ENCODE results near the gene TTLL1. TPM values are rescaled to one million over a fixed set of nuclear protein-coding genes. Genes with fewer than 3 reads are reported as not detected.

TTLL1 gene
- total RNA-seq, 1 donor from 2014 or later: 19.1 TPM

DNA sequence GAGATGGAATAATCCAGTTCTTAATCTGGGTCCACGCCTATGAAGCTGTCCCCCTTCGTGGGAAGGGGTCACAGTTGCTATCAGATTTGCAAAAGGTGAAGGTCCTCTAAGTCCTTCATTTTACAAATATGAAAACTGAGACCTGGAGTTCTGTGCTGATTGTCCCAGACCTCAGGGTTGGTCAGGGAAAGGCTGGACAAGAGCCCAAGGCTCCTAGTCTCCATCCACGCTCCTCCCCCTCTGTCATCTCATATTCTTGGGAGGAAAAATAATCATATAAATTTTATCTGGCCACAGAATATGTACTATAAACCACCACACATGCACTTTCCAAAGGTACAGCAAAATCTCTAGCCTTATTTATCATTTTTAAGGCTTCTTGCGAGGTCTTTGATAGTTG lies 79.7 kb downstream of the TTLL1 start:
- Mint-ChIP-seq H3K4me1 (peaks cover 64% of the 10 kb centered on the region), H3K27ac (ENCODE audit: unreplicated experiment) (no peak overlapping the region), H3K9me3 (no peaks in the 10 kb centered on the region), H3K27me3 (ENCODE audit: low read depth) (no peaks in the 10 kb centered on the region), H3K36me3 (ENCODE audit: low read depth) (no peaks in the 10 kb centered on the region), H3K4me3 (no peak overlapping the region)
- DNase-seq (ENCODE audit: low read depth, low spot score): no peak
- TF ChIP-seq, protein P1, sequence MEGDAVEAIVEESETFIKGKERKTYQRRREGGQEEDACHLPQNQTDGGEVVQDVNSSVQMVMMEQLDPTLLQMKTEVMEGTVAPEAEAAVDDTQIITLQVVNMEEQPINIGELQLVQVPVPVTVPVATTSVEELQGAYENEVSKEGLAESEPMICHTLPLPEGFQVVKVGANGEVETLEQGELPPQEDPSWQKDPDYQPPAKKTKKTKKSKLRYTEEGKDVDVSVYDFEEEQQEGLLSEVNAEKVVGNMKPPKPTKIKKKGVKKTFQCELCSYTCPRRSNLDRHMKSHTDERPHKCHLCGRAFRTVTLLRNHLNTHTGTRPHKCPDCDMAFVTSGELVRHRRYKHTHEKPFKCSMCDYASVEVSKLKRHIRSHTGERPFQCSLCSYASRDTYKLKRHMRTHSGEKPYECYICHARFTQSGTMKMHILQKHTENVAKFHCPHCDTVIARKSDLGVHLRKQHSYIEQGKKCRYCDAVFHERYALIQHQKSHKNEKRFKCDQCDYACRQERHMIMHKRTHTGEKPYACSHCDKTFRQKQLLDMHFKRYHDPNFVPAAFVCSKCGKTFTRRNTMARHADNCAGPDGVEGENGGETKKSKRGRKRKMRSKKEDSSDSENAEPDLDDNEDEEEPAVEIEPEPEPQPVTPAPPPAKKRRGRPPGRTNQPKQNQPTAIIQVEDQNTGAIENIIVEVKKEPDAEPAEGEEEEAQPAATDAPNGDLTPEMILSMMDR (conservative IDR thresholded peaks at IDR 0.05): no peak

DNA sequence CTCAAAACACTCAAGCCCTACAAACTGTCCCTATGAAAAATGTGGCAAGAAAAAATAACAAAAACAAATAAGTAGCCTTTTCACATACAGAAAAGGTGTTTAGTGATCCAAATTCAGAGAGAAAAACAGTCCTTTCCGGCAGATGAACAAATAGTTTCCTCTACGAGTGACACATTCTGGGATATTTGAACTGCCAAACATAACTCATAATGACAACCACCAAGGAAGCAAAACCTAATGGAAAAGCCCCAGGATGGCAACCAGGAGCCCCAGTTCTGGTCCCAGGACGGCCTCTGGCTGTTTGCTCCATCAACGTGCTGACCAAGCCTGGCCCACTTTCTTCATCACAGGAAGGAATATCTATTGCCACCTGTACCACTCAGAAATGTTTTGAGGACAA lies 80.3 kb downstream of the TTLL1 start:
- peaks cover 68% of the 10 kb centered on the region for H3K4me1 Mint-ChIP-seq
- TF ChIP-seq, protein P1 (conservative IDR thresholded peaks at IDR 0.05): no peak
- no peaks in the 10 kb centered on the region for H3K27me3 Mint-ChIP-seq (ENCODE audit: low read depth)
- H3K36me3 Mint-ChIP-seq (ENCODE audit: low read depth): no peaks in the 10 kb centered on the region
- no peak overlapping the region for H3K4me3 Mint-ChIP-seq
- no peak for DNase-seq (ENCODE audit: low read depth, low spot score)
- no peaks in the 10 kb centered on the region for H3K9me3 Mint-ChIP-seq
- H3K27ac Mint-ChIP-seq (ENCODE audit: unreplicated experiment): no peak overlapping the region

DNA sequence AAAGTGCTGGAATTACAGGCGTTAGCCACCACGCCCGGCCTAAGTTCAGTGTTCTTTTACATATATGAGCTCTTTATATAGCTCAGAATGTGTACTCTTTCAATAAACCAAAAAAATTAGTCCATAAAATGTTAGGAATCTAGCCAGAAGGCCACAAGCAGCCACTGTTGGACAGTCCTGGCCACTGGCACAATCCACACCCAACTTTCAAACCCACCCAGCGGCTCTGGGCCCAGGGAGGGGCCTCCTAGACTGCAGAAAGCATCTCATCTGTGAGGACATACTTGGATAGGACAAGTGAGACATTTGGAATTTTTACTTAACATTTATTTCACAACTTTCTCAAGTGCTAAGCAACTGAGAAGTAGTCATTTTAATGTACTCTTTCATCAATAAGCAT lies 80.7 kb downstream of the TTLL1 start:
- peaks cover 2% of the 10 kb centered on the region for H3K36me3 Mint-ChIP-seq (ENCODE audit: low read depth)
- H3K27ac Mint-ChIP-seq (ENCODE audit: unreplicated experiment): no peak overlapping the region
- H3K27me3 Mint-ChIP-seq (ENCODE audit: low read depth): no peaks in the 10 kb centered on the region
- H3K4me1 Mint-ChIP-seq: peaks cover 68% of the 10 kb centered on the region
- TF ChIP-seq, protein P1 (conservative IDR thresholded peaks at IDR 0.05): no peak
- DNase-seq (ENCODE audit: low read depth, low spot score): no peak
- H3K4me3 Mint-ChIP-seq: no peak overlapping the region
- no peaks in the 10 kb centered on the region for H3K9me3 Mint-ChIP-seq

DNA sequence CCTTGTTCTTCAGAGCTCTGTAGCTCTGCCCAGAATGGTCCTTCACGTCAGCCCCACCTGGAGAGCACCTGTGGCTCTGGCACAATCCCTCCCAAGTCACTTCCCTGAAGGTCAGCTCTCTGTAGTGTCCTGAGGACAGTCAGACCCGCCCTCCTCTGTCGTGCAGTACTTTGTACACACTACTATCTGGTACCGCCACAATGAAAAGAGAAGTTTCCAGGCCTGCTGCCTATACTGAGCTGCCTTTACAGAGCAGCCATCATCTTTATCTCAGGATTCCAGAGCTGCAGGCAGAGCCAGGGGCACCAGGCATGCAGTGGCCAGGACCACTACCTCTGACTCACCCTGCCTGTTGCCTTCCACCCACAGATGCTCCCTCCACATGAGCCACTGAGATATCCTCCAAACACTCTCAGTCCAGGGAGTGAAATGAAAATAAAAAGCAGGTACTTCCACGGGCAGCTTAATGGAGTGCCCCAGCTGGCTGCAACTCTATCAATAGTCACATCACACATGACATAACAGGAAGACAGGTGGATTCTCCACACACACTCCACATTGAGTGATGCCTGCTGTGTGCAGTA lies 81.6 kb downstream of the TTLL1 start:
- TF ChIP-seq, protein P1 (conservative IDR thresholded peaks at IDR 0.05): no peak
- peak overlapping the region; percentile 44 for H3K4me3 Mint-ChIP-seq
- no peaks in the 10 kb centered on the region for H3K9me3 Mint-ChIP-seq
- DNase-seq (ENCODE audit: low read depth, low spot score): no peak
- peaks cover 2% of the 10 kb centered on the region for H3K36me3 Mint-ChIP-seq (ENCODE audit: low read depth)
- no peaks in the 10 kb centered on the region for H3K27me3 Mint-ChIP-seq (ENCODE audit: low read depth)
- peaks cover 60% of the 10 kb centered on the region for H3K4me1 Mint-ChIP-seq
- no peak overlapping the region for H3K27ac Mint-ChIP-seq (ENCODE audit: unreplicated experiment)

- H3K27ac Mint-ChIP-seq (ENCODE audit: unreplicated experiment): no peak overlapping the region
- H3K4me3 Mint-ChIP-seq: peak overlapping the region; percentile 12
- H3K9me3 Mint-ChIP-seq: no peaks in the 10 kb centered on the region
- no peaks in the 10 kb centered on the region for H3K27me3 Mint-ChIP-seq (ENCODE audit: low read depth)
- H3K4me1 Mint-ChIP-seq: peaks cover 69% of the 10 kb centered on the region
- H3K36me3 Mint-ChIP-seq (ENCODE audit: low read depth): peaks cover 2% of the 10 kb centered on the region
- no peak for DNase-seq (ENCODE audit: low read depth, low spot score)
- TF ChIP-seq, protein P1 (conservative IDR thresholded peaks at IDR 0.05): no peak
Observed at GRCh38 chr22:43006753-43007152, 82.4 kb downstream of the TTLL1 start.
